NCI-H748 (cell line): ENCODE measurements around the gene EBLN2.

Source experiments
- DNase-seq: peaks from one replicate; lab custom pipeline; 2025; ENCODE audit not compliant: unreplicated experiment; lab: John Stamatoyannopoulos, UW

Gene EBLN2

DNA sequence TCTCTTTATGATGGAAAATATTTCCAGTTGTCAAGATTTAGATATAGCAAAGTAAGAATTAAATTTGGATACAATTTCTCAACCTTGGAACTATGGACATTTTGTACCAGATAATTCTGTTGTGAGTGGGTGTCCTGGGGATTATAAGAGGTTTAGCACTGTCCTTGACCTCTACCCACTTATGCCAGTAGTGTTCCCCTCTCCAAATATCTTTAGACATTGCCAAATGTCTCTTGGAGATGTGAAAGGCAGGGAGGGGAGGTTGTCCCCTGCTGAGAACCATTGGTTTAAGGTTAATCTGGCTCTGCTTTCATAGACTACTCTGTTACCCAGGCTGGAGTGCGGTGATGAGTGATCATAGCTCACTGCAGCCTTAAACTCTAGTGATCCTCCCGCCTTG lies at the start of gene EBLN2:
Gene EBLN2 (plus strand): TSS at position 244 of the 400 bp plus-strand sequence. CDS start 423 bp downstream, outside the sequence.
- DNase-seq, result no peak

DNA sequence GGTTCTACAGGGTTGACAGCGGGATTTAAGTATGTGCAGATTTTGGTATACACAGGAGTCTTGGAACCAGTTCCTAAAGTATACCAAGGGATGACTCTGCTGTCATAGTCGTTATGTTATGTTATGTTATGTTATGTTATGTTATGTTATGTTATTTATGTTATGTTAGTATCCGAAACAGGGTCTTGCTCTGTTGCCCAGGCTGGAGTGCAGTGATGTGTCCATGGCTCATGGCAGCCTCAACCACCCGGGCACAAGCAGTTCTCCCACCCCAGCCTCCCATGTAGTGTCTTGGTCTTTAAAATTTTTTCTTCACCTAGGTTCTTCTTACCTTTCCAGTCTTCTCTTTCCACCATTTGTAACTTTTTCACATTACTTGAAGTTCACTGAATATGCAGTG lies 43.2 kb upstream of the EBLN2 start:
- no peak for DNase-seq

DNA sequence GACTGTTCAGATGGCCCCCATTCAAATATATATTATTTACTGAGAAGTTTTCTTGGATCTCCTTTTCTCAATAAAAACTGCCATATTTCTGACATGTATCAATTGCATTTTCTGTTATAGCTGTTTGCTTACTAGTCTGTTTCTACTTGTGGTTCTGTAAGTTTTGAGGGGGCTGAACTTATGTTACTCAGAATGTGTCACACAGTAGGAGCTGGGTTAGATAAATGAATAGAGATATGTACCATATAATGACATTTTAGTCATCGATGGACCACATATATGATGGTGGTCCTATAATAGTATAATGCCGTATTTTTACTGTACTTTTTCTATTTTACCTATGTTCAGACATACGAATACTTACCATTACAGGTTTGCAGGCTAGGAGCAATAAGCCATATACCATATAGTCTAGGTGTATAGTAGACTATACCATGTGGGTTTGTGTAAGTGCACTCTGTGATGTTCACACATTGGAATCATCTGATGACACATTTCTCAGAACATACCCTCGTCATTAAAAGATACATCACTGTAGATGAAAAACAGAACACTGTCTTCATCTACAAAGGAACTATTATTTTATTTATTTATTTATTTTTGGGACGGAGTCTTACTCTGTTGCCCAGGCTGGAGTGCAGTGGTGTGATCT lies 42.5 kb upstream of the EBLN2 start:
- no peak for DNase-seq

DNA sequence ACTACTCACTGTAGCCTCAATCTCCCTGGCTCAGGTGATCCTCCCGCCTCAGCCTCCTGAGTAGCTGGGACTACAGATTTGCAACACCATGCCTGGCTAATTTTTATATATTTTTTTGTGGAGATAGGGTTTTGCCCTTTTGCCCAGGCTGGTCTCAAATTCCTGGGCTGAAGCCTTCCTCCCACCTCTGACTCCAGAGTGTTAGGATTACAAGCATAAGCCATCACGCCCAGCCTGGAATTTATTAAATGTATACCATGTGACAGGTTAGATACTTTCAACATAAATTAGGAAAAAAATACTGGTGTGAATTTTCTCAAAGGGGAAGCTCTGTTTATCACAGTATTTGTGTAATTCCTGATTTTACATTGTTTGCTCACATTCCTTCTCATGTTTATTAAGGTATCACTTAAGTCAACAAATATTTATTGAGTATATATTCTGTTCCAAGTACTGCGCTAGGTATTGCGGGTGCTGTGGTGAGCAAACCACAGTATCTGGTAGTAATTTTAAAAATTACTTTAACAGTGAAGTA lies 40.1 kb upstream of the EBLN2 start:
- no peak for DNase-seq

DNA sequence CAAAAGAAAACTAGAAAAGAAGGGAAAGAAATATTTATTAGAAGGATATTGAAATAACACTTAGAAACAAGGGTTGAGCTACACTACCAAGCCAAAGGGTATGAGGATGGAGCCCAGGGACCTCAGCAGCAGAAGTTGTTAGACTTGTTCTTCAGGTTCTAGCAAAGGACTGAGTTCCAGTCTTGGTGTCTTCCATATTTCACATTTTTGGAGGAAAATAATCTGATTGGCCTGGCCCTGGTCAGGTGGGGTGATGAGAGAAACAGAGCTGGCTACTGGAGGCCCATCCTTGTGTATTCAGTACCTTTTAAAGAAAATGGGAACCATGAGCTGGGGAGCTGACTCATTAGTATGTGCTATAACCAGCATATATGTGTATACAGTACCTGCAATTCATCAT lies 36.6 kb upstream of the EBLN2 start:
- peak; percentile 1 for DNase-seq

DNA sequence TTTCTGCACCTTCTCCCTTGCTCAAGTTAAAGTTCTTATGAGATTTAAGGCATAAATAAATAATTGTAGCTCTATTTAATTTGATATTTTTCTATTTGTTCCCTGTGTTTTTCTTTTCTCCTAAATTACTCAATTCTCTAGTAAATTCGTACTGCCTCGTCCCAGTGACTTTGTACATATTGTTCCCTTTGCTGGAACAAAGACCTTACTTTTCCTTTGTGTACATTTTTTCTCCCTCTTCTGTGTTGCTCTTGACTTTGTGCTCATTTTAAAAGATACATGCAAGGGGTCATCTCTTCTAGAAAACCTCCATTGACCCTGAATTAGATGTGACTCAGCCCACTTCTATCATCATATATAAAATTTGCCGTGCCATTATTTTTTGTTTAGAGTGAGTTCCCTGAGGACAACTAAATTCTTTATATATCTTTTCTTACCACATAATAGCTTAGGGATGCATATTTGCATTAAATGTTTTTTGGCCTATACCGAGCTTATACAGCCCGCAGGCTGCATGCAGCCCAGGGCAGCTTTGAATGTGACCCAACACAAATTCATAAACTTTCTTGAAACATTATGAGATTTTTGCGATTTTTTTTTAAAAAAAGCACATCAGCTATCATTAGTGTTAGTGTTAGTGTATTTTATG lies 35.2 kb upstream of the EBLN2 start:
- no peak for DNase-seq

DNA sequence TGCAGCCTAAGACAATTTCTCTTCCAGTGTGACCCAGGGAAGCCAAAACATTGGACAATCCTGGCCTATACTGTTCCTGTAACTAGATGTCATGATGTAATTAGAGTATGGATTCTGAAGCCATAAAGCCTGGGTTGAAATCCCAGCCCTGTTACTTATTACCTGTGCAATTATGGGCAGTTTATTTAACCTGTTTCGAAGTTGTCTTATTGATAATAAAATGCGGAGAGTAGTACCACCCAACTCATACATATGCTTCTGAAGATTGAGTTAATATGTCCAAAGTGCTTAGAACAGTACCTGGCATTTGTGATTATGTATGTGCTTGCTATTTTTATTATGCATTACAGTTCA lies 34.7 kb upstream of the EBLN2 start:
- DNase-seq, result no peak

DNA sequence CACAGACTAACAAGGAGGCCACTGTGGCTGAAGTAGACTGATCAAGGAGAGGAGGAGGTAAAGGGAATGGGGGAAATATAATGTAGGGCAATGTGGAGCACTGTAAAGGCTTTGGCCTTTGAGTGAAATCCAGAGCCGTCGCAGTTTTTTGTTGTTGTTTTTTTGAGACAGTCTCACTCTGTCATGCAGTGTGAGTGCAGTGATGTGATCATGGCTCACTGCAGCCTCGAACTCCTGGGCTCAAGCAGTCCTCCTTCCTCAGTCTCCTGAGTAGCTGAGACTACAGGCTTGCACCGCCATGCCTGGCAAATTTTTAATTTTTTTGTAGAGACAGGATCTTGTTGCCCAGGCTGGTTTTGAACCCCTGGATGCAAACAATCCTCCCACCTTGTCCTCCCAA lies 32.7 kb upstream of the EBLN2 start:
- no peak for DNase-seq

DNA sequence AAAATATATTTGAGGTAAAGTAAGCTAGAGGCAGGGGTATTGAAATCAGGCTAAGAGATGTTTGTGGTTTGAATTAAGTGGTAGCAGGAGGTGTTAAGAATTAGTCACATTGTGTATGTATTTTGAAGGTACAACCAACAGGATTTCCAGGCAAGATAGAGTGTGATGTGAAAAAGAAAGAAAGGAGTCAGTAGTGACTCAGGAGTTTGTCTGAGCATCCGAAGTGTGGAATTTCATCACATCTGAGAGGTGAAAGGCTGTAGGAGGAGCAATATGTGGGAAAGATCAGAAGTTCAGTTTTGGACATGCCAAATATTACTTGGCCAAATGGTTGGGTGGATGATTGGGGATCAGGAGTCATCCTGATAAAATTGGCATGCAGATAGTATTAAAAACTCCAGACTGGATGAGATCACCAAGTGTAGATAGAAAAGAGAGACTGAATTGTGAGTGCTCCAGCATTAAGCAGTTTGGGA lies 32.1 kb upstream of the EBLN2 start:
- no peak for DNase-seq

DNA sequence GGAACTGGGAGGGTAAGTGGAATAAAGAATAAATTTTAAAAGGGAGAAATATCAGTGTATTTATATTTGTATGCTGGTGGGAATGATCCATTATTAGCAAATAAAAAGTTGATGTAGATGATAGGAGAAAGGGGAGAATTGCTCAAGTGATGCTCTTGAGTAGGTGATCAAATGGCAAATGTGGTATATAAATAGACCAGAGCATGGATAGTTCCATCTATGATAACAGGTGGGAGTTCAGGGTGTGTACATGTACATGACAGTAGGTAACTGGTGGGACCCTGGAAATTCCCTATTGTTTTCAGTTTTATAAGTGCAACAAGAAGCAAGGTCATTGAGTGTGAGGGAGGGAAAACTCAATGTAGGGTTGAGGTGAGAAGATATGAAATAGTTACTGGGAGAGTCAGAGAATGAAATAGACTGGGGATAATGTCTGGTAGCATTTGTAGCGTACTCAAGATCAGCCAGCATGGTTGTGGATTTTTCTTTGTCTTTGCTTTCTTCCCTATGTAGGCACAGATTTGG lies 31.3 kb upstream of the EBLN2 start:
- no peak for DNase-seq

DNA sequence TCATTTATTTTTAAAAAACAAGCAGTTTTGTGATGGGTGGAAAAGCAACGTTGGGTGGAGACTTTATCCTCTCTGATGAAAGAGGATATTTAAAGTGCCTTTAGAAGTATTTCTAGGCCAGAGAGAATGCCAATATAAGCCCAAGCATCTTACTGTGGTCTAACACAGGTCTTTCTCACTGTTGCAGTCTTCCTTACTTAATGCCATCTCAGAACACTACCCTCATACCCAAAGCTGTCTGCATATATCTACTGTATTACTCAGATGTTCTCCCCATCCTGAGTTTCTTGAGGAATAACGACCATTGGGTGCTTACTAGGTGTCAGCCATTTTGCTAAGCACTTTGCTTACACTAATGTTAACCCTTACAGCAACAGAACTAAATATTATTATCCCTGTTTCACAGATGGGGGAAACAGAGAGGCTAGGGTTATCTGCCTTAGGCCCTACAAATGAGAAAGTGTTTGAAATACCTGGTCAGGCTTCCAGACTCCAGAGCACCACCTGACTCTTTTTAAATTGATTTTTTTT lies 29.8 kb upstream of the EBLN2 start:
- no peak for DNase-seq

DNA sequence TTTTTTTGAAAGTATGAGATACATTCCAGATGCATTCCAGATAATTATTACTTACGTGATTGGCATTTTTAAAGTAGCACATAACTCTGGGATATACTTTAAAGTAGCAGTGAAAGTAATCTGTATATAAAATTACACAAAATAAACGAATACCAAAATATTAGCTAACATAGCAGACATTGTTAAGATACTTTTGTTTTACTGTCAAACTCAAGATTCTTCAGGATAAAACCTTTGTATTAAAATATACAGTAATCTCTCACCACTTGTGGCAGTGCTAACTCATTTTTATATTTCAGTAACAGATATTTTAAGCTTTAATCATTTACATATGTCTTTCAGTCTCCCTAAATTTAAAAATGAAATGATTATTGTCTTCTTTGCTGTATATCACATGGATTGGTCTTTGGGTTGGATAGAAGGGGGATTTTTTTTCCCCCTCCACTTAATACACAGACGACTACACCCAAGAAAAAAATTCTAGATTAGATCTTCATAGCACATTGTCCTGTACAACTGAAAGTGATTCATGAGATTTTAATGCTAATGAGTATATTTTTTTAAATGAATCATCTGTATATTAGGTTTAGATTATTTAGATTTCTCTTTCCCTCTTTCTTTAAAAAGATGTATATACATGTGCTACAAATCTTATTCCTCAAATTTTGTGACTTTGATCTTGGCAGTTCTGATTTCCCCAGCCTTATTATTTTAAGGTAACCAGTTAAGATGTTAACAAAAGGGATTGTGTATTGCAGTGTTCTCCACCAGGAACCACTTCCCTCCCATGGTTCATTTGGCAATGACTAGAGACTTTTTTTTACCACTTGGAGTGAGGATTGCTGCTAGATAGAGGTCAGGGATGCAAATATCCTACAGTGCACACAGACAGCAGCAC lies 24.5 kb upstream of the EBLN2 start:
- DNase-seq, result no peak

DNA sequence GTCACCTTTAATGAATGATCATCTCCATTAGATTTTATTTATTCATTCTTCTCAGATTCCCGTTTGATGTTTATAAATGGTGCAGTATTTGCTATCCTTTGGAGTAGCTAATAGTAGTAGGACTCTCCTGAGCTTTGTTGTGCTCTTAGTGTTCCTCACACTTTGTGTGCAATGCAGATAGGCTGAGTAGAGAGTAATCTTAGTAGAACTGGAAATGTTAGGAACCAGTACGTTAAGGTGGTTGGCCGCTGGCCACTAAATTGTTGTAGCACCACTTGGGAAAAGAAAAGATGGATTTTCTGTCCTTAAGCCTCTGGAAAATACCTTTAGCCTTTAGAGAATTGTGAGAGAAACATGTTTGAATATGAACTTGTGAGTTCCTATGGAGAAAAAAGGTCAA lies 19.9 kb upstream of the EBLN2 start:
- no peak for DNase-seq

DNA sequence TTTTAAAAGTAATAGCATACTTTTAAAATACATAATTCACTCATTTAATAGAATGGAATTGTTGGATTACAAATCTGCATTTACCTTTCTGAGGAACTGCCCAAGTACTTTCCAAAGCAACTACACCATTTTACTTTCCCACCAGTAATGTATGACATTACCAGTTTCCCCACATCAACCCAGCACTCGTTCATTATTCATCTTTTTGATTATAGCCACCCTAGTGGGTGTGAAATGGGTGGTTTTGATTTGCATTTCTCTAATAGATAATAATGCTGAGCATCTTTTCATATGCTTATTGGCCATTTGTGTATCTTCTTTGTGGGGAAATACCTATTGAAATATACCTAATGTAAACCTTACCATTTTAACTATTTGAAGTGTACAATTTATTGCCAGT lies 18.0 kb upstream of the EBLN2 start:
- no peak for DNase-seq

DNA sequence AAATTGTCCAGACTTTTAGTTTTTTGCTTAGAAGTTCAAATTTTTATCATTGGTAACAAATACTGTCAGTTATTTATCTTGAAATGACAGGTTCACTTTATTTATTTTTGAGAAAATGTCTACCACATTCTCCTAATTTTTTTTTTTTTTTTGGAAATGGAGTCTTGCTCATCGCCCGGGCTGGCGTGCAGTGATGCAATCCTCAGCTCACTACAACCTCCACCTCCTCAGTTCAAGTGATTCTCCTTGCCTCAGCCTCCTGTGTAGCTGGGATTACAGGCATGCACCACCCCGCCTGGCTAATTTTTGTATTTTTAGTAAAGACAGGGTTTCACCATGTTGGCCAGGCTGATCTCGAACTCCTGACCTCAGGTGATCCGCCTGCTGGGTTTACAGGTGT lies 16.1 kb upstream of the EBLN2 start:
- no peak for DNase-seq

DNA sequence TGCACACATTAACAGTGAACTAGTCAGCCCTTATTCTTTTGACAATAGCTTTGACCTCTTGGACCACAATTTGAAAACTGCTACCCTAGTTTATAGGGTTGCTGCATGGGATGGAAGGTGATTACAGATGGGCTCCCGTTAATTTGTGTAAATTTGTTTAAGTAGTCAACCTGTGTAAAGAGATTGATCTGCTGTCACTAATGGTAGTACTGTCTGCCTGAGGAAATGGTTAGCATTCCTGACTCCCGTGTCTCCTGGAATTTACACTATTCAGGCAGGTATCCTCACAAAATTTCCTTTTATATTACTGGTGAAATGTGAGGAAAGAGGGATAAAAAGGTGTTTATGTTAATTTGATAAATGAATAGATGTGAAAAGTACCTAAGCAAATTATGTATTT lies 15.3 kb upstream of the EBLN2 start:
- DNase-seq, result peak; percentile 5

DNA sequence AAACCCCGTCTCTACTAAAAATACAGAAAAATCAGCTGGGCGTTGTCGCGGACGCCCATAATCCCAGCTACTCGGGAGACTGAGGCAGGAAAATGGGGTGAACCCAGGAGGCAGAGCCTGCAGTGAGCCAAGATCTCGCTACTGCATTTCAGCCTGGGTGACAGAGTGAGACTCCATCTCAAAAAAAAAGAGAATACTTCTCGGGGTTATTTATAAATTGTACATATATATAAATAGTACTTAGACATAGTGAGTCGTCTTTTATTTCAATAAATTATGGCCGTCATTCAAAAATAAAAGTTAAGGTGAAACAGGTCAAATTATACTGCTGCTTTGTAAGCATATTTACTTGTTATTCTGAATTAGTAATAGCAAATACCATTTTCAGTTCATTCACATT lies 12.1 kb upstream of the EBLN2 start:
- no peak for DNase-seq

DNA sequence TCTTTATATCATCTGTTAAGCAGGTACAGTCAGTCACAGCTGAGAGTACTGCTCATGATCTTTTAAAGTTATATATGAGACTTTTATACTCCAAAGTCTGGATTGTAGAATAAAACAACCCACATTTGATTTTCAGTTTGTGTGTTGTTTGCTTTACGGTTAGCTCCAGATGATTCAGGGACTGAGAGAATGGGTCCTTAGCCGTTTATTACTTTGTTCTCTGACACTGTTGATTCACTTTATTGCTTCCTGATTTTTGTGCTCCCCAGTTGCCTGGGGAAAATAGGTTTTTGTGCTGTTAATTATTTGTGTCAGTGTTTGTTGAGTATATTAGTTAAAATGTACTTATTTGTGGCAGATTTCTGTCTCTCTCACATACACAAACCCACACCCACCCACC lies 8.6 kb upstream of the EBLN2 start:
- peak; percentile 40 for DNase-seq

DNA sequence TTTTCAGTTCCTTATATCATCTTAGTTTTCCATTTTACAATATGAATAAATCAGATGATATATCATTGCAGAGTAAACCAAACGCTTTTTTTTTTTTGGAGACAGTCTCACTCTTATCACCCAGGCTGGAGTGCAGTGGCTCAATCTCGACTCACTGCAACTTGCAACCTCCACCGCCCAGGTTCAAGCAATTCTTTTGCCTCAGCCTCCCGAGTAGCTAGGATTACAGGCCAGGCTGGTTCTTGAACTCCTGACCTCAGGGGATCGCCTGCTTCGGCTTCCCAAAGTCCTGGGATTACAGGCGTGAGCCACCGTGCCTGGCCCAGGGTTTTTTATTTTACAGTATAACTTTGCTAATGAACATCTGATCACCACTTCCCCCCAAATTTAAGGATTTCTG lies 5.9 kb upstream of the EBLN2 start:
- no peak for DNase-seq

DNA sequence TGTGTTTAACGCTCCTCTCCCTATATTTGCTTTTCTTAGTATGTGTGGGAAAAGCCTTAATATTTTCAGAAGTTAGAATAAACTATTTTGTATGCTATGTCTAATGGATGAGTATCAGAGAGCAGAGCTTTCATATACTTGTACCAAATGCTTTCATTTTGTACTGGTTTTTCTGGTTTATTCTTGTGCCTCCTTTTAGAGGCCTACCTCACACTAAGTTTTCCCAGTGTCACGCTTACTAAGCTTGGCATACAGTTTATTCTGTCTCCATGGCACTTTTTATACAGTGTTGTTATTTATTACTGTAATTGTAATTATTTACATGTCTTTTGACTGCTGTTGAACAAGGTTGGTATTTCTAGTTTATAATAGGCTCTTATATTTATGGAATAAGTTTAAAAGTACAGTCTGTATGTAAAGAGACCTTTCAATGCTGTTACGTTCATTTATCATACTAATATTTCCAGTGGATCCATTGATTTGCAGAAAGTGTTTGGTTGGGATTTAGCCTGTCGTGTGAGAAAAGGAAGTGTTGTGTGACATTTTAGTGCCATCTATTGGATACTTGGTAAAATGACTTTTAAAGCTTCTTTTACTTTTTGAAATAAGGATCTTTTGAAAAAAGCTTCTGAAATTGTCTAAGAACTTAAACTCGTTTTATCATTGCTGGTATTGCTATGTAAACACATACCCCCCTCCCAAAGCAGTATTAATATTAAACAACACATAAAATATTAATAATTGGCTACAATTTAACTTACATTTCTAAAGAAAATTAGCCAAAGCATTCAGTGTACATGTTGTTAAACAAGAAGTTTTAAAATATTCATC lies 5.2 kb upstream of the EBLN2 start:
- peak; percentile 39 for DNase-seq

DNA sequence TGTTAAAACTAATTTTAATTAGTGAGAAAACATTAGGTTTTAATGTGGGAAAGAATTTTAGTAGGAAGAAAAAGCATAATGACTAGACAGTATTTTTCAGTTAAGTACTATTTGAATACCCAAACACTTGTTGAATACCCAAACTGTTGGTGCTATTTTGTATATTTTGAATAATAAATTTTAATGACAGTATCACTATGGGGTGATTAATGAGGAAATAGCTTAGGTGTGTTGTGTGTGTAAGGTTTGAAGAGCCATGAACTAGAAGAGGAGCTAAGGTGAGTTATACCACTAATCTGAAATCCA lies 4.7 kb upstream of the EBLN2 start:
- no peak for DNase-seq
